Activated CD8-positive, alpha-beta T cell treated with anti-CD3 and anti-CD28 coated beads, Interleukin-2, amount 10 ng/mL, durations not matched to agents 7 days and 5 days (primary cell): Measurements from ENCODE around the gene TCN1. TPM values are rescaled to one million over a fixed set of nuclear protein-coding genes. Genes with fewer than 3 reads are reported as not detected.
"Not testable (repeated sequence)": the region's sequence is repeated elsewhere in the genome, so short reads cannot be mapped to it uniquely, and the experiment has no call there.

Experiments used
- ATAC-seq: fragments of 150-1000 bp; cut with Tn5 transposase; one replicate; pipeline ENCODE4 v1.10.0; 2021; ENCODE audit warnings: moderate library complexity
- CTCF ChIA-PET: fragments of 350-600 bp; sonication (Branson Sonifier 250); formaldehyde crosslinking; loops from one replicate; lab custom pipeline; 2021; ENCODE audit warnings: antibody characterized with exemption; lab: Charles Lee
- POLR2A ChIA-PET: fragments of 350-600 bp; sonication (Branson Sonifier 250); formaldehyde crosslinking; loops from one replicate; lab custom pipeline; 2021; ENCODE audit warnings: antibody characterized with exemption; lab: Charles Lee
- DNase-seq: peaks from one replicate; pipeline ENCODE4 v3.0.0-alpha.2; 2020
- H3K27ac Mint-ChIP-seq: one replicate; pipeline ENCODE4 v1.8.0; 2021; ENCODE audit warnings: mild to moderate bottlenecking, mixed read lengths
- H3K27me3 Mint-ChIP-seq: one replicate; pipeline ENCODE4 v1.8.0; 2021; ENCODE audit warnings: low read depth, mixed read lengths
- H3K36me3 Mint-ChIP-seq: one replicate; pipeline ENCODE4 v1.8.0; 2021; ENCODE audit warnings: low read depth, mixed read lengths
- H3K4me1 Mint-ChIP-seq: one replicate; pipeline ENCODE4 v1.8.0; 2021; ENCODE audit warnings: low read depth, mixed read lengths
- H3K4me3 Mint-ChIP-seq: one replicate; pipeline ENCODE4 v1.8.0; 2021; ENCODE audit warnings: mild to moderate bottlenecking, mixed read lengths
- H3K9me3 Mint-ChIP-seq: one replicate; pipeline ENCODE4 v1.8.0; 2022; ENCODE audit warnings: mixed read lengths; ENCODE audit not compliant: insufficient read depth
- total RNA-seq, 2 experiments: library from RNA; stranded (reverse); gene quantifications; one replicate each; pipeline ENCODE4 v1.2.3, GENCODE V29; 2021

Gene TCN1
- total RNA-seq: not detected

GRCh38 chr11:59866397-59866796, at the start of gene TCN1:
TSS of gene TCN1 (minus strand) at chr11:59866487. CDS start at chr11:59866470, 17 bp downstream.
- ATAC-seq: no peak

GRCh38 chr11:59903569-59903968, 37.3 kb upstream of the TCN1 start:
- H3K27me3 Mint-ChIP-seq, POLR2A ChIA-PET, H3K4me1 Mint-ChIP-seq, H3K27ac Mint-ChIP-seq, H3K4me3 Mint-ChIP-seq, CTCF ChIA-PET, DNase-seq, H3K36me3 Mint-ChIP-seq, ATAC-seq, H3K9me3 Mint-ChIP-seq: not testable (repeated sequence)

More at GRCh38 chr11:59866397-59866796, at the start of gene TCN1:
- peaks cover 9% of the 10 kb centered on the region for H3K9me3 Mint-ChIP-seq
- H3K36me3 Mint-ChIP-seq: no peaks in the 10 kb centered on the region
- no peak within 1 kb of the TSS for H3K27ac Mint-ChIP-seq
- ChIA-PET POLR2A (no interaction called here), CTCF (interaction anchor here (1.1 kb wide), 1 partner anchor 17 kb away, joined by 3 read pairs; no protein-coding TSS in a partner anchor)
- H3K27me3 Mint-ChIP-seq: peaks cover 25% of the 10 kb centered on the region
- no peak within 1 kb of the TSS for H3K4me3 Mint-ChIP-seq
- no peaks in the 10 kb centered on the region for H3K4me1 Mint-ChIP-seq
- no peak for DNase-seq

- DNase-seq: no peak
- Mint-ChIP-seq H3K36me3 (no peaks in the 10 kb centered on the region), H3K4me3 (no peak overlapping the region), H3K9me3 (no peaks in the 10 kb centered on the region), H3K27me3 (no peaks in the 10 kb centered on the region), H3K27ac (no peak overlapping the region), H3K4me1 (no peaks in the 10 kb centered on the region)
- ChIA-PET POLR2A (no interaction called here), CTCF (interaction anchor here (1.0 kb wide), 1 partner anchor 18 kb away, joined by 3 read pairs; no protein-coding TSS in a partner anchor)
- no peak for ATAC-seq
These were observed 35.0 kb upstream of the TCN1 start for GRCh38 chr11:59901306-59901705.

GRCh38 chr11:59900366-59901126, 34.3 kb upstream of the TCN1 start:
- H3K4me3 Mint-ChIP-seq: no peak overlapping the region

GRCh38 chr11:59899532-59899931, 33.2 kb upstream of the TCN1 start:
- Mint-ChIP-seq H3K4me1 (no peaks in the 10 kb centered on the region), H3K27ac (no peak overlapping the region), H3K27me3 (peaks cover 2% of the 10 kb centered on the region), H3K4me3 (no peak overlapping the region), H3K36me3 (no peaks in the 10 kb centered on the region), H3K9me3 (no peaks in the 10 kb centered on the region)
- ATAC-seq (no peak), DNase-seq (no peak)
- CTCF ChIA-PET: no interaction called here
- POLR2A ChIA-PET: no interaction called here

More at GRCh38 chr11:59900366-59901126, 34.3 kb upstream of the TCN1 start:
- H3K36me3 Mint-ChIP-seq: no peaks in the 10 kb centered on the region
- POLR2A ChIA-PET: no interaction called here
- CTCF ChIA-PET: no interaction called here
- no peaks in the 10 kb centered on the region for H3K4me1 Mint-ChIP-seq
- no peak for DNase-seq
- no peak overlapping the region for H3K27ac Mint-ChIP-seq
- H3K9me3 Mint-ChIP-seq: no peaks in the 10 kb centered on the region
- H3K27me3 Mint-ChIP-seq: peaks cover under 1% of the 10 kb centered on the region
- ATAC-seq: no peak

GRCh38 chr11:59898650-59899049, 32.4 kb upstream of the TCN1 start:
- ChIA-PET CTCF (no interaction called here), POLR2A (no interaction called here)
- no peak overlapping the region for H3K4me3 Mint-ChIP-seq
- H3K36me3 Mint-ChIP-seq: no peaks in the 10 kb centered on the region
- DNase-seq (no peak), ATAC-seq (no peak)
- peaks cover 2% of the 10 kb centered on the region for H3K27me3 Mint-ChIP-seq
- no peaks in the 10 kb centered on the region for H3K9me3 Mint-ChIP-seq
- no peak overlapping the region for H3K27ac Mint-ChIP-seq
- no peaks in the 10 kb centered on the region for H3K4me1 Mint-ChIP-seq

- no peaks in the 10 kb centered on the region for H3K36me3 Mint-ChIP-seq
- no peaks in the 10 kb centered on the region for H3K9me3 Mint-ChIP-seq
These were observed 31.8 kb upstream of the TCN1 start for GRCh38 chr11:59898046-59898445.

GRCh38 chr11:59894616-59895015, 28.3 kb upstream of the TCN1 start:
- DNase-seq: no peak
- H3K36me3 Mint-ChIP-seq: no peaks in the 10 kb centered on the region
- ChIA-PET POLR2A (no interaction called here), CTCF (no interaction called here)
- H3K9me3 Mint-ChIP-seq: no peaks in the 10 kb centered on the region
- peaks cover 4% of the 10 kb centered on the region for H3K27me3 Mint-ChIP-seq
- no peaks in the 10 kb centered on the region for H3K4me1 Mint-ChIP-seq
- ATAC-seq: no peak
- H3K4me3 Mint-ChIP-seq: no peak overlapping the region
- H3K27ac Mint-ChIP-seq: no peak overlapping the region

More at GRCh38 chr11:59898046-59898445, 31.8 kb upstream of the TCN1 start:
- no peak overlapping the region for H3K27ac Mint-ChIP-seq
- H3K4me1 Mint-ChIP-seq: no peaks in the 10 kb centered on the region
- peaks cover 4% of the 10 kb centered on the region for H3K27me3 Mint-ChIP-seq
- ATAC-seq (no peak), DNase-seq (no peak)
- ChIA-PET POLR2A (no interaction called here), CTCF (no interaction called here)
- H3K4me3 Mint-ChIP-seq: no peak overlapping the region

GRCh38 chr11:59891781-59892181, 25.5 kb upstream of the TCN1 start:
- CTCF ChIA-PET: no interaction called here
- POLR2A ChIA-PET: no interaction called here
- H3K27ac Mint-ChIP-seq: no peak overlapping the region
- H3K36me3 Mint-ChIP-seq: no peaks in the 10 kb centered on the region
- DNase-seq: no peak
- peaks cover 4% of the 10 kb centered on the region for H3K27me3 Mint-ChIP-seq
- H3K4me1 Mint-ChIP-seq: no peaks in the 10 kb centered on the region
- H3K4me3 Mint-ChIP-seq: no peak overlapping the region
- H3K9me3 Mint-ChIP-seq: peaks cover 9% of the 10 kb centered on the region
- ATAC-seq: no peak

- ATAC-seq, H3K4me1 Mint-ChIP-seq, DNase-seq, H3K27me3 Mint-ChIP-seq, H3K27ac Mint-ChIP-seq, POLR2A ChIA-PET, CTCF ChIA-PET, H3K4me3 Mint-ChIP-seq, H3K36me3 Mint-ChIP-seq, H3K9me3 Mint-ChIP-seq: not testable (repeated sequence)
These were observed 20.9 kb upstream of the TCN1 start for GRCh38 chr11:59887156-59887555.

GRCh38 chr11:59883597-59883996, 17.3 kb upstream of the TCN1 start:
- DNase-seq (no peak), ATAC-seq (no peak)
- peaks cover 5% of the 10 kb centered on the region for H3K27me3 Mint-ChIP-seq
- ChIA-PET CTCF (no interaction called here), POLR2A (no interaction called here)
- H3K4me1 Mint-ChIP-seq: no peaks in the 10 kb centered on the region
- H3K9me3 Mint-ChIP-seq: no peaks in the 10 kb centered on the region
- no peaks in the 10 kb centered on the region for H3K36me3 Mint-ChIP-seq
- H3K4me3 Mint-ChIP-seq: no peak overlapping the region
- no peak overlapping the region for H3K27ac Mint-ChIP-seq

GRCh38 chr11:59879567-59879966, 13.3 kb upstream of the TCN1 start:
- H3K36me3 Mint-ChIP-seq: no peaks in the 10 kb centered on the region
- POLR2A ChIA-PET: no interaction called here
- DNase-seq (no peak), ATAC-seq (no peak)
- no peak overlapping the region for H3K27ac Mint-ChIP-seq
- H3K27me3 Mint-ChIP-seq: peaks cover 8% of the 10 kb centered on the region
- H3K4me3 Mint-ChIP-seq: no peak overlapping the region
- CTCF ChIA-PET: no interaction called here
- no peaks in the 10 kb centered on the region for H3K4me1 Mint-ChIP-seq
- H3K9me3 Mint-ChIP-seq: no peaks in the 10 kb centered on the region
